SK-N-SH (cell line): ENCODE data around the gene LSMEM2. TPM values are rescaled to one million over a fixed set of nuclear protein-coding genes. Genes with fewer than 3 reads are reported as not detected.

Experiments used
- CTCF ChIA-PET: fragments of 300-600, 350-600 bp; formaldehyde crosslinking; extraction: SDS; loops from one replicate; lab custom pipeline; 2021; lab: Yijun Ruan, JAX
- POLR2A ChIA-PET: fragments of 350-600 bp; sonication (Branson Sonifier 250); formaldehyde crosslinking; extraction: SDS; loops from one replicate; lab custom pipeline; 2020; ENCODE audit warnings: antibody characterized with exemption, inconsistent platforms; lab: Yijun Ruan, JAX
- DNase-seq: peaks from one replicate; pipeline ENCODE4 v3.0.0; 2012
- H2AFZ ChIP-seq: fragments of 200-600 bp; sonication (generic); 2 replicates; pipeline ENCODE4 v1.8.1; 2016; ENCODE audit warnings: antibody characterized with exemption, mild to moderate bottlenecking, low read depth
- H3F3A ChIP-seq: fragments of 200-600 bp; sonication (generic); replicated peaks from 2 replicates; pipeline ENCODE3; 2016; ENCODE audit warnings: antibody characterized with exemption, mild to moderate bottlenecking; ENCODE audit not compliant: insufficient read depth
- H3K27ac ChIP-seq, 2 experiments: fragments of 200-500 bp in 1 of 2; fragments of 200-600 bp in 1 of 2; sonication (Bioruptor generic) in 1 of 2; sonication (generic), shearing (Covaris generic) in 1 of 2; 2 replicates each; pipeline versions ENCODE4 v1.5.1 to v1.6.1; 2014 to 2016; ENCODE audit warnings: low read depth in 2 of 2, inconsistent platforms in 1 of 2, low read length in 1 of 2, mild to moderate bottlenecking in 1 of 2, mixed read lengths in 1 of 2
- H3K27me3 ChIP-seq: fragments of 200-600 bp; sonication (generic), shearing (Covaris generic); 2 replicates; pipeline ENCODE4 v1.6.1; 2016; ENCODE audit warnings: mixed run types; ENCODE audit not compliant: insufficient read depth
- H3K36me3 ChIP-seq, 2 experiments: fragments of 200-500 bp in 1 of 2; fragments of 200-600 bp in 1 of 2; sonication (Bioruptor generic) in 1 of 2; sonication (generic) in 1 of 2; replicated peaks in 1 of 2; 2 replicates each; pipeline versions ENCODE3 to v1.5.1; 2014 to 2016; ENCODE audit warnings: low read length in 1 of 2, mild to moderate bottlenecking in 1 of 2; ENCODE audit not compliant: insufficient read depth in 2 of 2, control insufficient read depth in 1 of 2
- H3K4me1 ChIP-seq, 2 experiments: fragments of 200-500 bp in 1 of 2; fragments of 200-600 bp in 1 of 2; sonication (Bioruptor generic) in 1 of 2; sonication (generic), shearing (Covaris generic) in 1 of 2; 2 replicates each; pipeline versions ENCODE4 v1.5.1 to v1.6.1; 2014 to 2016; ENCODE audit warnings: low read depth in 1 of 2, low read length in 1 of 2, mixed run types in 1 of 2; ENCODE audit not compliant: insufficient read depth in 2 of 2, control insufficient read depth in 1 of 2
- H3K4me2 ChIP-seq: fragments of 200-600 bp; sonication (generic), shearing (Covaris generic); 2 replicates; pipeline ENCODE4 v1.6.1; 2017; ENCODE audit warnings: mixed run types
- H3K4me3 ChIP-seq, 2 experiments: fragments of 200-500 bp in 1 of 2; fragments of 200-600 bp in 1 of 2; sonication (Bioruptor generic) in 1 of 2; sonication (generic), shearing (Covaris generic) in 1 of 2; 2 replicates each; pipeline versions ENCODE4 v1.5.1 to v1.8.1; 2014 to 2016; ENCODE audit warnings: low read depth in 2 of 2, inconsistent platforms in 1 of 2, low read length in 1 of 2, mild to moderate bottlenecking in 1 of 2, mixed read lengths in 1 of 2, moderate library complexity in 1 of 2
- H3K79me2 ChIP-seq: fragments of 200-600 bp; sonication (generic); 2 replicates; pipeline ENCODE4 v1.8.1; 2017; ENCODE audit warnings: mild to moderate bottlenecking; ENCODE audit not compliant: insufficient read depth
- H3K9ac ChIP-seq: fragments of 200-600 bp; sonication (generic); 2 replicates; pipeline ENCODE4 v1.6.1; 2017; ENCODE audit warnings: mixed run types
- H3K9me2 ChIP-seq: fragments of 200-600 bp; sonication (generic); 2 replicates; pipeline ENCODE4 v1.6.1; 2017; ENCODE audit warnings: mixed run types
- H3K9me3 ChIP-seq: fragments of 200-600 bp; sonication (generic); 2 replicates; pipeline ENCODE4 v1.6.1; 2017; ENCODE audit warnings: mixed run types, mild to moderate bottlenecking, moderate library complexity
- H4K20me1 ChIP-seq: fragments of 200-600 bp; sonication (generic); 2 replicates; pipeline ENCODE4 v1.6.1; 2017; ENCODE audit warnings: mild to moderate bottlenecking, mixed run types; ENCODE audit not compliant: insufficient read depth
- CHD2 ChIP-seq: fragments of 150-350 bp; IDR thresholded peaks from 2 replicates; pipeline ENCODE4 v1.6.1; 2018; ENCODE audit warnings: low read length; ENCODE audit not compliant: partially characterized antibody
- EP300 ChIP-seq, 2 experiments: IDR thresholded peaks; 2 replicates each; pipeline versions ENCODE4 v1.4.0 to v1.6.1; 2012; ENCODE audit warnings: borderline replicate concordance in 1 of 2, low read depth in 1 of 2, low read length in 1 of 2
- GABPA ChIP-seq: IDR thresholded peaks from 2 replicates; pipeline ENCODE4 v1.4.0; 2012; ENCODE audit warnings: low read depth, mild to moderate bottlenecking
- IRF3 ChIP-seq: fragments of 150-350 bp; IDR thresholded peaks from 2 replicates; pipeline ENCODE4 v1.6.1; 2016; ENCODE audit warnings: mild to moderate bottlenecking, low read depth, low read length
- JUND ChIP-seq: IDR thresholded peaks from 2 replicates; pipeline ENCODE4 v1.4.0; 2012
- MXI1 ChIP-seq: IDR thresholded peaks from 2 replicates; pipeline ENCODE4 v1.6.1; 2012; ENCODE audit warnings: mild to moderate bottlenecking, low read depth, low read length, improper control_type of control experiment
- NFIC ChIP-seq: IDR thresholded peaks from 2 replicates; pipeline ENCODE4 v1.4.0; 2012; ENCODE audit warnings: borderline replicate concordance
- NRF1 ChIP-seq: IDR thresholded peaks from 2 replicates; pipeline ENCODE4 v1.6.1; 2012; ENCODE audit warnings: low read depth, mild to moderate bottlenecking, low read length
- POLR2AphosphoS5 ChIP-seq: IDR thresholded peaks from 2 replicates; pipeline ENCODE4 v1.6.1; 2012; ENCODE audit warnings: low read depth, low read length
- RCOR1 ChIP-seq: fragments of 150-350 bp; IDR thresholded peaks from 2 replicates; pipeline ENCODE4 v1.6.1; 2017; ENCODE audit warnings: antibody characterized with exemption, low read length
- REST ChIP-seq: IDR thresholded peaks from 2 replicates; pipeline ENCODE4 v1.6.1; 2012; ENCODE audit warnings: mild to moderate bottlenecking, low read depth, low read length, moderate library complexity
- RXRA ChIP-seq: IDR thresholded peaks from 2 replicates; pipeline ENCODE4 v1.4.0; 2012; ENCODE audit warnings: low read depth, mild to moderate bottlenecking, borderline replicate concordance
- SIN3A ChIP-seq: IDR thresholded peaks from 2 replicates; pipeline ENCODE4 v1.6.1; 2012; ENCODE audit warnings: low read depth, mild to moderate bottlenecking, low read length, moderate library complexity, borderline replicate concordance
- SMC3 ChIP-seq: IDR thresholded peaks from 2 replicates; pipeline ENCODE4 v1.6.1; 2012; ENCODE audit warnings: low read depth, low read length, improper control_type of control experiment
- TAF1 ChIP-seq: IDR thresholded peaks from 2 replicates; pipeline ENCODE4 v1.6.1; 2012; ENCODE audit warnings: low read depth, mild to moderate bottlenecking, low read length, moderate library complexity, borderline replicate concordance
- TEAD4 ChIP-seq: IDR thresholded peaks from 2 replicates; pipeline ENCODE4 v1.4.0; 2012; ENCODE audit warnings: mild to moderate bottlenecking, borderline replicate concordance; ENCODE audit not compliant: insufficient read depth
- USF2 ChIP-seq: fragments of 150-350 bp; IDR thresholded peaks from 2 replicates; pipeline ENCODE4 v1.6.1; 2017; ENCODE audit warnings: antibody characterized with exemption, low read length, low read depth, borderline replicate concordance
- YY1 ChIP-seq: IDR thresholded peaks from 2 replicates; pipeline ENCODE4 v1.4.0; 2012; ENCODE audit warnings: low read depth, mild to moderate bottlenecking
- ZBTB33 ChIP-seq: IDR thresholded peaks from 2 replicates; pipeline ENCODE4 v1.4.0; 2012; ENCODE audit warnings: low read depth, borderline replicate concordance
- WGBS: methylation state at CpG from one replicate; pipeline ENCODE4 v1.1.6; 2017; ENCODE audit warnings: low lambda C conversion rate; 5-methylcytosine and 5-hydroxymethylcytosine counted together
- polyA plus RNA-seq, 3 experiments: library from polyadenylated mRNA; depleted of rRNA; stranded (reverse); fragments of >200 nt; gene quantifications; 2 replicates each; pipeline ENCODE4 v1.2.3, GENCODE V29; 2012

Gene LSMEM2
- polyA plus RNA-seq, 1 of the 3 experiments (the other 2 are of a cell fraction), result 0.03 TPM

- peak; percentile 85; the same call in 1 of the 2 replicates for TF ChIP-seq SIN3A
- peak; percentile 91 for TF ChIP-seq YY1
- TF ChIP-seq POLR2AphosphoS5, result peak; percentile 86
- TF ChIP-seq RCOR1, result peak; percentile 30
- no peak for TF ChIP-seq JUND
- peak; percentile 72 for TF ChIP-seq MXI1
- TF ChIP-seq NRF1, result peak; percentile 55
Measured at GRCh38 chr3:50292159-50293078, 13.5 kb downstream of the LSMEM2 start, which contains the start of gene IFRD2 (continued).

DNA sequence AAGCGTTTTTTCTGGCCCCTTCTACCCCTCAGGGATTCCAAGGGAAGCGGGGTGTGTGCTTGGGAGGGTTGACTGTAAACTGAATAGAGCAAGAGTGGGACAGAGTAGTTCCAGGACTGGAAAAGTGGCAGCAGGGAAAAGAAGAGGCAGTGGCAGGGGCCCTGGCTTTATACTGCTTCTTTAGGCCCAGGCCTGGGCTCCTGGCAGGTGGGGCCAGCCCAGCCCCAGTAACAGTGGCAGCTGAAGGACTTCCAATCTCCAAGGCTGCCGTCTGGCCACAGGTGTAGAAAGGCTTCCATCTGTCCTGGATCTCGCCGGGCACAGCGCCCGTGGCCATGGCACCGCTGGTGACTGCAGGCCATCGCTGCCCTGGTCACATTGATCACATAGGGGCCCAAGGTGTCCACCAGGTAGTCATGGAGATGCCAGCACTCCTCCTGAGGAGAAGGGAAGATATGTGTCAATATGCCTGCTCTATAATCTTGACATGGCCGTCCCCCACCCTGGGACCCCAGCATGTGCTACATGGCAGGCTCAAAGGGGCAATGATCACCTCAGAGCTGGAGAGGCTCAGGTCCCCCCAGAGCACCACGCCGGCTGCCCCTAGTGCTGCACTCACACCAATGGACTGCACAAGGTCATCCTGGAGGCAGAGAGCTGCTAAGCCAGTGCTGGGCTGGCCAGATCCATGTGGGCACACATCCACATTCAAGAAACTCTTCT is 14.4 kb downstream of the LSMEM2 start:
- Histone ChIP-seq H3K27me3 (no peaks in the 10 kb centered on the region), H3K4me3 (peak overlapping the region; percentile 45 to 96; a peak in 3 of 4 replicates), H3K9me3 (no peaks in the 10 kb centered on the region), H3K9me2 (no peaks in the 10 kb centered on the region), H3F3A (no peaks in the 10 kb centered on the region), H2AFZ (peak overlapping the region; percentile 63; the same call in 1 of the 2 replicates), H3K27ac (peak overlapping the region; percentile 39 to 69; a peak in 3 of 4 replicates), H3K9ac (peak overlapping the region; percentile 44; the same call in 1 of the 2 replicates), H3K4me2 (peak overlapping the region; percentile 83), H3K36me3 (peaks cover 3 to 25% of the 10 kb centered on the region in 2 experiments), H4K20me1 (no peaks in the 10 kb centered on the region), H3K79me2 (peaks cover 22% of the 10 kb centered on the region), H3K4me1 (peaks cover 6 to 20% of the 10 kb centered on the region in 2 experiments; a peak in 2 of 4 replicates)
- CTCF ChIA-PET, result interaction anchor here (0.9 to 2.2 kb wide), 7 partner anchors 19 to 99 kb away, joined by 3 to 7 read pairs (median 5); partner anchors contain the start of gene HYAL2
- 83% methylated on average over 12 of the region's 12 CpGs for WGBS
- POLR2A ChIA-PET, result interaction anchor here (2.0 kb wide), 1 partner anchor 31 kb away, joined by 6 read pairs; no protein-coding TSS in a partner anchor
- DNase-seq, result no peak
- TF ChIP-seq TAF1, result no peak
- no peak for TF ChIP-seq RXRA
- no peak for TF ChIP-seq NFIC
- TF ChIP-seq REST, result no peak
- TF ChIP-seq YY1, result no peak
- no peak for TF ChIP-seq CHD2
- TF ChIP-seq MXI1, result no peak
- no peak for TF ChIP-seq ZBTB33
- TF ChIP-seq USF2, result no peak
- no peak for TF ChIP-seq GABPA
- TF ChIP-seq IRF3, result no peak
- no peak for TF ChIP-seq EP300 (IDR thresholded peaks at IDR 0.05; ENCODE audit: borderline replicate concordance in 1 of 2, low read depth in 1 of 2, low read length in 1 of 2)
- TF ChIP-seq TEAD4, result no peak
- TF ChIP-seq SMC3, result no peak
